Measurements from ENCODE around the gene PLA2R1.

- TF ChIP-seq CTCF (conservative IDR thresholded peaks at IDR 0.05; ENCODE audit: low read length) = no peak
- no peak for TF ChIP-seq EZH2phosphoT487 (IDR thresholded peaks at IDR 0.05; ENCODE audit: borderline replicate concordance)
These were observed 169.2 kb downstream of the PLA2R1 start for GRCh38 chr2:159892990-159893810.

All from Loucy (cell line).